Measurements from ENCODE around the gene CCER1. TPM values are rescaled to one million over a fixed set of nuclear protein-coding genes. Genes with fewer than 3 reads are reported as not detected.

The CCER1 gene
- polyA plus RNA-seq, 3 donors, result not detected

- Histone ChIP-seq H3K9me3 (replicated peaks in 1 of 2; ENCODE audit: control insufficient read depth in 1 of 2, insufficient read depth in 1 of 2, low read length in 2 of 2) (peaks cover 0 to 15% of the 10 kb centered on the region in 2 donors), H3K4me3 (replicated peaks in 1 of 3; ENCODE audit: low read depth in 2 of 3, low read length in 3 of 3) (no peak overlapping the region), H3K79me2 (ENCODE audit: insufficient read depth, low read length) (no peaks in the 10 kb centered on the region), H3K27ac (ENCODE audit: low read depth in 1 of 2, low read length in 2 of 2) (no peak overlapping the region), H3K27me3 (ENCODE audit: control insufficient read depth in 2 of 2, insufficient read depth in 2 of 2, low read length in 2 of 2) (no peaks in the 10 kb centered on the region), H2AFZ (ENCODE audit: insufficient read depth, low read depth, low read length, poor library complexity, severe bottlenecking) (no peak overlapping the region), H3K4me1 (ENCODE audit: control insufficient read depth in 1 of 2, insufficient read depth in 2 of 2, low read length in 2 of 2) (no peaks in the 10 kb centered on the region), H3K36me3 (replicated peaks in 1 of 2; ENCODE audit: control insufficient read depth in 1 of 2, insufficient read depth in 2 of 2, low read length in 2 of 2) (no peaks in the 10 kb centered on the region), H4K20me1 (ENCODE audit: insufficient read depth, low read length) (no peaks in the 10 kb centered on the region), H3K4me2 (replicated peaks; ENCODE audit: extremely low read depth, low read length, poor library complexity, severe bottlenecking) (no peak overlapping the region), H3K9ac (ENCODE audit: insufficient read depth, low read length, poor library complexity, severe bottlenecking) (no peak overlapping the region)
- intact Hi-C loops (cut with micrococcal nuclease), result loop anchor here (5.0 to 10.0 kb wide), 2 partner anchors 1414 to 1416 kb away; no protein-coding TSS in a partner anchor
- H3K4me3 Mint-ChIP-seq, result no peak overlapping the region
- no peak for DNase-seq
- H3K9me3 Mint-ChIP-seq, result peaks cover 3 to 16% (median 6%) of the 10 kb centered on the region in 7 donors
- TF ChIP-seq CTCF (IDR thresholded peaks at IDR 0.05), result no peak
- no peak overlapping the region for H3K27ac Mint-ChIP-seq
- H3K4me1 Mint-ChIP-seq, result no peaks in the 10 kb centered on the region
- no peaks in the 10 kb centered on the region for H3K27me3 Mint-ChIP-seq (ENCODE audit: low read depth in 3 of 3)
- WGBS (ENCODE audit: insufficient coverage), result 100% methylated on average over 1 of the region's 3 CpGs
- no peaks in the 10 kb centered on the region for H3K36me3 Mint-ChIP-seq
Measured at GRCh38 chr12:90958347-90958746, 3.4 kb upstream of the CCER1 start.

- no peak overlapping the region for H3K9ac ChIP-seq (ENCODE audit: insufficient read depth, low read length, poor library complexity, severe bottlenecking)
- H3K27ac ChIP-seq (ENCODE audit: low read depth in 1 of 2, low read length in 2 of 2), result no peak overlapping the region
- TF ChIP-seq CTCF (IDR thresholded peaks at IDR 0.05), result no peak
- no peak overlapping the region for H3K4me3 ChIP-seq (replicated peaks in 1 of 3; ENCODE audit: low read depth in 2 of 3, low read length in 3 of 3)
- no peak overlapping the region for H3K4me3 Mint-ChIP-seq
- H3K27ac Mint-ChIP-seq, result no peak overlapping the region
- H4K20me1 ChIP-seq (ENCODE audit: insufficient read depth, low read length), result no peaks in the 10 kb centered on the region
- no peaks in the 10 kb centered on the region for H3K4me1 ChIP-seq (ENCODE audit: control insufficient read depth in 1 of 2, insufficient read depth in 2 of 2, low read length in 2 of 2)
- no peaks in the 10 kb centered on the region for H3K27me3 ChIP-seq (ENCODE audit: control insufficient read depth in 2 of 2, insufficient read depth in 2 of 2, low read length in 2 of 2)
- no peak for DNase-seq
- peaks cover 3 to 16% (median 6%) of the 10 kb centered on the region in 7 donors for H3K9me3 Mint-ChIP-seq
- H3K36me3 Mint-ChIP-seq, result no peaks in the 10 kb centered on the region
- H3K79me2 ChIP-seq (ENCODE audit: insufficient read depth, low read length), result no peaks in the 10 kb centered on the region
- intact Hi-C loops (cut with micrococcal nuclease), result loop anchor here in 1 of 2 donors (10.0 kb wide), 1 partner anchor 1410 kb away; no protein-coding TSS in a partner anchor
- H3K36me3 ChIP-seq (replicated peaks in 1 of 2; ENCODE audit: control insufficient read depth in 1 of 2, insufficient read depth in 2 of 2, low read length in 2 of 2), result no peaks in the 10 kb centered on the region
- no peaks in the 10 kb centered on the region for H3K4me1 Mint-ChIP-seq
- no peaks in the 10 kb centered on the region for H3K27me3 Mint-ChIP-seq (ENCODE audit: low read depth in 3 of 3)
- 94% methylated on average over 25 of the region's 25 CpGs for WGBS (ENCODE audit: insufficient coverage)
- H3K9me3 ChIP-seq (replicated peaks in 1 of 2; ENCODE audit: control insufficient read depth in 1 of 2, insufficient read depth in 1 of 2, low read length in 2 of 2), result peaks cover 0 to 15% of the 10 kb centered on the region in 2 donors
- no peak overlapping the region for H2AFZ ChIP-seq (ENCODE audit: insufficient read depth, low read depth, low read length, poor library complexity, severe bottlenecking)
- no peak overlapping the region for H3K4me2 ChIP-seq (replicated peaks; ENCODE audit: extremely low read depth, low read length, poor library complexity, severe bottlenecking)
Measured at GRCh38 chr12:90954428-90954827, 548 bp downstream of the CCER1 start.
